OCI-LY3 (cell line): Measurements from ENCODE around the gene KCNK6.

ENCODE experiments used
- EZH2phosphoT487 ChIP-seq: fragments of 200-600 bp; shearing (Covaris generic); IDR thresholded peaks from 2 replicates; pipeline ENCODE4 v1.6.1; 2018; ENCODE audit warnings: antibody characterized with exemption, mixed run types, low read depth
- TF ChIP-seq, protein P1 (sequence below): fragments of 200-600, 300-600 bp; sonication (generic); IDR thresholded peaks from 2 replicates; pipeline ENCODE4 v1.5.1; 2014; ENCODE audit warnings: antibody characterized with exemption, low read length, low read depth

DNA sequence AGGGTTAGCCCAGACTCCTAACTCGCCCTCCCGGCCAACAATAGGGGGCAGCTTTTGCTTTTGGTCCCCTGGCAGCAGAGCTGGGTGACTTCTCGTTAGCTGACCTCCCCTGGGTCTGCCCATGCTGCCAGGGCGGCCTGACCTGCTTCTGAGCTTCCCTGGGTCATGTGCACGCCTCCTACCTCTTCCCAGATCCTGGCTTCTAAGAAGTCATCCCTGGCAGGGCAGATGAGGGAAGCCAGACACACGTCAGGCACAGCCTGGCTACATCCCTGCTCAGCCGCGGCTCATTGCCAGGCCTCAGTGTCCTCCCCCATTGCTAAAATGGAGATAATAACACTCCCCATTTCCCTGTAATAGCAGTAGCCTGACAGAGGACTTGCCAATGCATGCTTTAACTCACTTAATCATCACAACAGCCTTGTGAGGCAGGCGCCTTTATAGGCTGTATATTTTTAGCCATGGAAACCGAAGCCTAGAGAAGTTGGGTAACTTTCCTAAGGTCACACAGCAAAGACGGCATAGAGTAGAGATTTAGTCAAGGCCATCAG is 2.1 kb downstream of the KCNK6 start:
- no peak for TF ChIP-seq EZH2phosphoT487
- TF ChIP-seq, protein P1, sequence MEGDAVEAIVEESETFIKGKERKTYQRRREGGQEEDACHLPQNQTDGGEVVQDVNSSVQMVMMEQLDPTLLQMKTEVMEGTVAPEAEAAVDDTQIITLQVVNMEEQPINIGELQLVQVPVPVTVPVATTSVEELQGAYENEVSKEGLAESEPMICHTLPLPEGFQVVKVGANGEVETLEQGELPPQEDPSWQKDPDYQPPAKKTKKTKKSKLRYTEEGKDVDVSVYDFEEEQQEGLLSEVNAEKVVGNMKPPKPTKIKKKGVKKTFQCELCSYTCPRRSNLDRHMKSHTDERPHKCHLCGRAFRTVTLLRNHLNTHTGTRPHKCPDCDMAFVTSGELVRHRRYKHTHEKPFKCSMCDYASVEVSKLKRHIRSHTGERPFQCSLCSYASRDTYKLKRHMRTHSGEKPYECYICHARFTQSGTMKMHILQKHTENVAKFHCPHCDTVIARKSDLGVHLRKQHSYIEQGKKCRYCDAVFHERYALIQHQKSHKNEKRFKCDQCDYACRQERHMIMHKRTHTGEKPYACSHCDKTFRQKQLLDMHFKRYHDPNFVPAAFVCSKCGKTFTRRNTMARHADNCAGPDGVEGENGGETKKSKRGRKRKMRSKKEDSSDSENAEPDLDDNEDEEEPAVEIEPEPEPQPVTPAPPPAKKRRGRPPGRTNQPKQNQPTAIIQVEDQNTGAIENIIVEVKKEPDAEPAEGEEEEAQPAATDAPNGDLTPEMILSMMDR, result no peak
